ENCODE results near the gene PALLD. TPM values are rescaled to one million over a fixed set of nuclear protein-coding genes. Genes with fewer than 3 reads are reported as not detected.

PALLD gene
- polyA plus RNA-seq, 1 donor from 2014 or later: 20.5 TPM

DNA sequence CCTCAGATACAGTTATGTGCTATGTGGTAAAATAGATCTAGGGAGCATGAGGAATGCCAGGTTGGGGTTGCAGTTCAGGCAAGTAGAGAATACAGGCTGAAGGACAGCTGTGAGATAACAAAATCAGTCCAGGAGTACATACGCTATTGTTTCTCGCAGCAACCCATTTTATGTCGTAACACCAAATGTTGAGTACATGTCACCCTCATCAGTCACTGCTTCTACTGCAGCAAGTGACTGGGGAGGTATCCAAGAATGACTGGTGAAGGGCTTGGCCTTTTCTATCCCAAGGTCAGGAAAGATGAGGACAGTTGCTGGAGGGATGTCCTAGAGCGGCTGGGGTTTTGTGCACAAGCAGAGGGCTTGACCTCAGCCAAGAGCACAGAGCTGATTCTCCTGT lies 341.1 kb downstream of the PALLD start:
- H3K36me3 ChIP-seq (ENCODE audit: insufficient read depth, low read length): no peaks in the 10 kb centered on the region
- H4K20me1 ChIP-seq (ENCODE audit: insufficient read depth): no peaks in the 10 kb centered on the region

DNA sequence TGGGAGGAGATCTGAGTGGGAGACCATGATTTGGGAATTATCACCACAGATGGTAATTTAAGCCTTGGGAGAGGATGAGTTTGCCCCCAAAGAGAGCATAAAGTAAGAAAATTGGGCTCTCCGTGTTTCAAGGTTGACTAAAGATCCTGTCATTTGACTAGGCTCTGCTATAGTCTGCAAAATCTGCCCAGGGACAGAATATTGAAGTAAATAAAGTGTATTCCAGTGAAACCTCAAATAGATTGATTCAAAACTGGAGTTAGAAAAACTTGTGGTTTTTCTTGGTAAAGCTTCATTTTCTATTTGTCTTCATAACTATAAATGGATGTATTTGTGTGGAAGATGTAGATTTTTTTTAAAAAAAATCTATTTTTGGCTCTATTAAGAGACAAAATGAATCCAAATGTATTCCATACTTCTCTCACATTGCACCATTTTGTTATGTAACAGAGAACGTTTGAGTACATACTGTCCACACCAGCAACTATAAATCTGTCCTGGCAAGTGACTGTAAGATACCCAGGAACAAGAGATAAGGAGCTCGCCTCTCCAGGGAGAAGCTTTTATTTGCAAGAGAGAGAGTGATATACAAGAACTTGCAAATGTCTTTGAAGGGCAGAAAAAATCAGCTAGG lies 343.0 kb downstream of the PALLD start:
- Histone ChIP-seq H2AFZ (ENCODE audit: low read depth, low read length) (no peak overlapping the region), H3K9ac (ENCODE audit: low read length) (no peak overlapping the region), H3K9me2 (ENCODE audit: insufficient read depth, low read length) (no peaks in the 10 kb centered on the region), H3F3A (ENCODE audit: insufficient read depth, low read length, poor library complexity, severe bottlenecking) (no peaks in the 10 kb centered on the region), H3K36me3 (ENCODE audit: insufficient read depth, low read length) (no peaks in the 10 kb centered on the region), H3K4me2 (ENCODE audit: low read length) (no peak overlapping the region), H3K9me3 (ENCODE audit: low read length) (no peaks in the 10 kb centered on the region), H3K27ac (ENCODE audit: low read length) (no peak overlapping the region), H3K79me2 (replicated peaks; ENCODE audit: insufficient read depth, low read length) (peaks cover 93% of the 10 kb centered on the region), H4K20me1 (ENCODE audit: insufficient read depth) (no peaks in the 10 kb centered on the region), H3K4me3 (ENCODE audit: low read length) (no peak overlapping the region), H3K27me3 (ENCODE audit: insufficient read depth, low read depth, low read length) (no peaks in the 10 kb centered on the region)
- TF ChIP-seq EP300 (conservative IDR thresholded peaks at IDR 0.05; ENCODE audit: poor library complexity, severe bottlenecking) (no peak), SMC3 (conservative IDR thresholded peaks at IDR 0.05; ENCODE audit: poor library complexity) (no peak), RAD21 (conservative IDR thresholded peaks at IDR 0.05) (no peak), POLR2AphosphoS5 (IDR thresholded peaks at IDR 0.05) (no peak), MXI1 (conservative IDR thresholded peaks at IDR 0.05; ENCODE audit: poor library complexity, severe bottlenecking) (no peak), TAF1 (IDR thresholded peaks at IDR 0.05; ENCODE audit: low read depth) (no peak), EZH2 (IDR thresholded peaks at IDR 0.05; ENCODE audit: borderline replicate concordance, insufficient read depth, low read length, poor library complexity, severe bottlenecking) (no peak)
- TF ChIP-seq, protein P1, sequence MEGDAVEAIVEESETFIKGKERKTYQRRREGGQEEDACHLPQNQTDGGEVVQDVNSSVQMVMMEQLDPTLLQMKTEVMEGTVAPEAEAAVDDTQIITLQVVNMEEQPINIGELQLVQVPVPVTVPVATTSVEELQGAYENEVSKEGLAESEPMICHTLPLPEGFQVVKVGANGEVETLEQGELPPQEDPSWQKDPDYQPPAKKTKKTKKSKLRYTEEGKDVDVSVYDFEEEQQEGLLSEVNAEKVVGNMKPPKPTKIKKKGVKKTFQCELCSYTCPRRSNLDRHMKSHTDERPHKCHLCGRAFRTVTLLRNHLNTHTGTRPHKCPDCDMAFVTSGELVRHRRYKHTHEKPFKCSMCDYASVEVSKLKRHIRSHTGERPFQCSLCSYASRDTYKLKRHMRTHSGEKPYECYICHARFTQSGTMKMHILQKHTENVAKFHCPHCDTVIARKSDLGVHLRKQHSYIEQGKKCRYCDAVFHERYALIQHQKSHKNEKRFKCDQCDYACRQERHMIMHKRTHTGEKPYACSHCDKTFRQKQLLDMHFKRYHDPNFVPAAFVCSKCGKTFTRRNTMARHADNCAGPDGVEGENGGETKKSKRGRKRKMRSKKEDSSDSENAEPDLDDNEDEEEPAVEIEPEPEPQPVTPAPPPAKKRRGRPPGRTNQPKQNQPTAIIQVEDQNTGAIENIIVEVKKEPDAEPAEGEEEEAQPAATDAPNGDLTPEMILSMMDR (IDR thresholded peaks at IDR 0.05; ENCODE audit: poor library complexity, severe bottlenecking): no peak
- TF ChIP-seq, protein P2, sequence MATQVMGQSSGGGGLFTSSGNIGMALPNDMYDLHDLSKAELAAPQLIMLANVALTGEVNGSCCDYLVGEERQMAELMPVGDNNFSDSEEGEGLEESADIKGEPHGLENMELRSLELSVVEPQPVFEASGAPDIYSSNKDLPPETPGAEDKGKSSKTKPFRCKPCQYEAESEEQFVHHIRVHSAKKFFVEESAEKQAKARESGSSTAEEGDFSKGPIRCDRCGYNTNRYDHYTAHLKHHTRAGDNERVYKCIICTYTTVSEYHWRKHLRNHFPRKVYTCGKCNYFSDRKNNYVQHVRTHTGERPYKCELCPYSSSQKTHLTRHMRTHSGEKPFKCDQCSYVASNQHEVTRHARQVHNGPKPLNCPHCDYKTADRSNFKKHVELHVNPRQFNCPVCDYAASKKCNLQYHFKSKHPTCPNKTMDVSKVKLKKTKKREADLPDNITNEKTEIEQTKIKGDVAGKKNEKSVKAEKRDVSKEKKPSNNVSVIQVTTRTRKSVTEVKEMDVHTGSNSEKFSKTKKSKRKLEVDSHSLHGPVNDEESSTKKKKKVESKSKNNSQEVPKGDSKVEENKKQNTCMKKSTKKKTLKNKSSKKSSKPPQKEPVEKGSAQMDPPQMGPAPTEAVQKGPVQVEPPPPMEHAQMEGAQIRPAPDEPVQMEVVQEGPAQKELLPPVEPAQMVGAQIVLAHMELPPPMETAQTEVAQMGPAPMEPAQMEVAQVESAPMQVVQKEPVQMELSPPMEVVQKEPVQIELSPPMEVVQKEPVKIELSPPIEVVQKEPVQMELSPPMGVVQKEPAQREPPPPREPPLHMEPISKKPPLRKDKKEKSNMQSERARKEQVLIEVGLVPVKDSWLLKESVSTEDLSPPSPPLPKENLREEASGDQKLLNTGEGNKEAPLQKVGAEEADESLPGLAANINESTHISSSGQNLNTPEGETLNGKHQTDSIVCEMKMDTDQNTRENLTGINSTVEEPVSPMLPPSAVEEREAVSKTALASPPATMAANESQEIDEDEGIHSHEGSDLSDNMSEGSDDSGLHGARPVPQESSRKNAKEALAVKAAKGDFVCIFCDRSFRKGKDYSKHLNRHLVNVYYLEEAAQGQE (IDR thresholded peaks at IDR 0.05; ENCODE audit: borderline replicate concordance): no peak

More for the DNA sequence above, 341.1 kb downstream of the PALLD start:
- H3K4me2 ChIP-seq (ENCODE audit: low read length): no peak overlapping the region
- H3K4me3 ChIP-seq (ENCODE audit: low read length): no peak overlapping the region
- no peaks in the 10 kb centered on the region for H3F3A ChIP-seq (ENCODE audit: insufficient read depth, low read length, poor library complexity, severe bottlenecking)
- no peak overlapping the region for H3K9ac ChIP-seq (ENCODE audit: low read length)
- H3K27me3 ChIP-seq (ENCODE audit: insufficient read depth, low read depth, low read length): no peaks in the 10 kb centered on the region
- H2AFZ ChIP-seq (ENCODE audit: low read depth, low read length): no peak overlapping the region
- H3K9me2 ChIP-seq (ENCODE audit: insufficient read depth, low read length): no peaks in the 10 kb centered on the region
- H3K27ac ChIP-seq (ENCODE audit: low read length): no peak overlapping the region
- no peak for TF ChIP-seq EP300 (conservative IDR thresholded peaks at IDR 0.05; ENCODE audit: poor library complexity, severe bottlenecking)
- no peak for TF ChIP-seq RAD21 (conservative IDR thresholded peaks at IDR 0.05)
- no peak for TF ChIP-seq TAF1 (IDR thresholded peaks at IDR 0.05; ENCODE audit: low read depth)
- TF ChIP-seq POLR2AphosphoS5 (IDR thresholded peaks at IDR 0.05): no peak
- no peak for TF ChIP-seq SMC3 (conservative IDR thresholded peaks at IDR 0.05; ENCODE audit: poor library complexity)
- TF ChIP-seq, protein P2 (IDR thresholded peaks at IDR 0.05; ENCODE audit: borderline replicate concordance): no peak
- TF ChIP-seq MXI1 (conservative IDR thresholded peaks at IDR 0.05; ENCODE audit: poor library complexity, severe bottlenecking): no peak
- H3K9me3 ChIP-seq (ENCODE audit: low read length): no peaks in the 10 kb centered on the region
- H3K79me2 ChIP-seq (replicated peaks; ENCODE audit: insufficient read depth, low read length): peaks cover 93% of the 10 kb centered on the region
